ENCODE data around the gene TMEM232.

Gene TMEM232

DNA sequence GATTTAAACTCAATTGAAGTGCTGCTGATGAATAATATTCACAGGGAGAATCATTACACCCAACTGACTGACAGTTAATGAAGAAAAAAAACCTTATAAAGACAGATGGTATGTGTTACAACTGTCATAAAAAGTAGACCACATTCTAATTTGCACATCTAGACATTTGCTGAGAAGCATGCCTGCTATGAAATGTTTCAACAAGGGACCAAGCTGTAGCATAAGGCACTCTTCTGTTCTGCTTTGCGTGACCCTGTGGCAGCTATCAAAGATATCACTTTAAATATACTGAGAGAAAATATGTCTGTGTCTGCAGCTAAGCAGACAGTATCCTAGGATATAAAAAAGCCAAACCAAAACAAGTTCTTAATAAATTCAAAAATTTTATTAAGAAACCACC lies 153.7 kb downstream of the TMEM232 start:
- Mint-ChIP-seq H3K27me3 (ENCODE audit: low read depth) (no peaks in the 10 kb centered on the region), H3K9me3 (peaks cover 9% of the 10 kb centered on the region), H3K4me3 (no peak overlapping the region), H3K27ac (no peak overlapping the region), H3K4me1 (no peaks in the 10 kb centered on the region), H3K36me3 (ENCODE audit: low read depth) (peaks cover 5% of the 10 kb centered on the region)
- TF ChIP-seq, protein P1, sequence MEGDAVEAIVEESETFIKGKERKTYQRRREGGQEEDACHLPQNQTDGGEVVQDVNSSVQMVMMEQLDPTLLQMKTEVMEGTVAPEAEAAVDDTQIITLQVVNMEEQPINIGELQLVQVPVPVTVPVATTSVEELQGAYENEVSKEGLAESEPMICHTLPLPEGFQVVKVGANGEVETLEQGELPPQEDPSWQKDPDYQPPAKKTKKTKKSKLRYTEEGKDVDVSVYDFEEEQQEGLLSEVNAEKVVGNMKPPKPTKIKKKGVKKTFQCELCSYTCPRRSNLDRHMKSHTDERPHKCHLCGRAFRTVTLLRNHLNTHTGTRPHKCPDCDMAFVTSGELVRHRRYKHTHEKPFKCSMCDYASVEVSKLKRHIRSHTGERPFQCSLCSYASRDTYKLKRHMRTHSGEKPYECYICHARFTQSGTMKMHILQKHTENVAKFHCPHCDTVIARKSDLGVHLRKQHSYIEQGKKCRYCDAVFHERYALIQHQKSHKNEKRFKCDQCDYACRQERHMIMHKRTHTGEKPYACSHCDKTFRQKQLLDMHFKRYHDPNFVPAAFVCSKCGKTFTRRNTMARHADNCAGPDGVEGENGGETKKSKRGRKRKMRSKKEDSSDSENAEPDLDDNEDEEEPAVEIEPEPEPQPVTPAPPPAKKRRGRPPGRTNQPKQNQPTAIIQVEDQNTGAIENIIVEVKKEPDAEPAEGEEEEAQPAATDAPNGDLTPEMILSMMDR (IDR thresholded peaks at IDR 0.05; ENCODE audit: unreplicated experiment in 3 of 3): no peak

DNA sequence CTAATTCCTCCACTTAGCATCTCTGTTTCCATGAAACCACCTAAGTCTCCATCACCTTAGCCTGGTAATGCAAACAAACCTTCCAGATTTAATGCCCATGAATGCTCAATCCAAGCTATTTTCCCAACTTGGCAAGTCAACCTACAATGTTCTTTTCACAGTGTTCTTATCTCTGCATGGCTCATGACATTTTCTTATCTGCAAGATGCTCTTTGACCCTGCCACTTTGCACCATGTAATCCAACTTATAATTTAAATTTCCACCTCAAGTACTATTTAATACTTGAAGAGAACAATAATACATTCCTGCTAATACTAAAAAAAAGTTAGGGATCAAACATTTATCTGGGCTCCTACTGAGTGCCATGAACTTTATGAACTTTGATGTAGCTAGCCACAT lies 164.3 kb downstream of the TMEM232 start:
- H3K36me3 Mint-ChIP-seq (ENCODE audit: low read depth): no peaks in the 10 kb centered on the region

DNA sequence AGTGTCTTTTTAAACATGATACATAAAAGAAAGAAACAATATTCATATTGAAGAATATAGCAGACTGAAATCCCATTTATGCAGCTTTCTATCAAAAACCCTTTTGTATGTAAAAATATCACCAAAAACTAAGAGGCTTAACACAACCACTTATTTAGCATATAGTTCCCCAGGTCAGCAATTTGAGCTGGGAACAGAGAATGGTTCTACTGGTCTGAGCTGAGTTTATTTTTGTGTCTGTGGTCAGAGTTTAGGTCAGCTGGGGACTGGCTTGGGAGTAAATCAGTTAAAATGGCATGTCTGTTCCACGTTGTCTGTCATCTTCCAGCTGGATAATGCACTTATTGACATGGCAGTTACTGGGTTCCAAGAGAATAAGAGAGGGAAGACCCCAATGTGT lies 165.0 kb downstream of the TMEM232 start:
- Mint-ChIP-seq H3K27me3 (ENCODE audit: low read depth) (no peaks in the 10 kb centered on the region), H3K27ac (no peak overlapping the region), H3K4me1 (no peaks in the 10 kb centered on the region), H3K4me3 (no peak overlapping the region), H3K9me3 (no peaks in the 10 kb centered on the region), H3K36me3 (ENCODE audit: low read depth) (no peaks in the 10 kb centered on the region)
- TF ChIP-seq, protein P1 (IDR thresholded peaks at IDR 0.05; ENCODE audit: unreplicated experiment in 3 of 3): no peak

More for the DNA sequence above, 164.3 kb downstream of the TMEM232 start:
- H3K27ac Mint-ChIP-seq: no peak overlapping the region
- TF ChIP-seq, protein P1 (IDR thresholded peaks at IDR 0.05; ENCODE audit: unreplicated experiment in 3 of 3): no peak
- H3K4me1 Mint-ChIP-seq: no peaks in the 10 kb centered on the region
- no peaks in the 10 kb centered on the region for H3K27me3 Mint-ChIP-seq (ENCODE audit: low read depth)
- H3K9me3 Mint-ChIP-seq: no peaks in the 10 kb centered on the region
- H3K4me3 Mint-ChIP-seq: no peak overlapping the region

DNA sequence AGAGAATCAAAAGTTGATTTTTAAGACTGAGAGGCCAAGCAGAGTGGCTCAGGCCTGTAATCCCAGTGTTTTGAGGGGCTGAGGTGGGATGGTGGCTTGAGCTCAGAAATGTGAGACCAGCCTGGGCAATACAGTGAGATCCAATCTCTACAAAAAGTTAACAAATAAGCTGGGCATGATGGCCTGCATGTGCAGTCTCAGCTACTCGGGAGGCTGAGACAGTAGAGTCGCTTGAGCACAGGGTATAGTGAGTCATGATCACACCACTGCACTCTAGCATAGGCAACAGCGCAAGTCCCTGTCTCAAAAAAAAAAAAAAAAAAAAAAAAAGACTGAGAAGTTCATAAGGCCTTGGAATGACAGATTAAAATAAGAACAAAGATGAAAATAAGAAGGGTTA lies 177.2 kb downstream of the TMEM232 start:
- H3K4me1 Mint-ChIP-seq: no peaks in the 10 kb centered on the region

DNA sequence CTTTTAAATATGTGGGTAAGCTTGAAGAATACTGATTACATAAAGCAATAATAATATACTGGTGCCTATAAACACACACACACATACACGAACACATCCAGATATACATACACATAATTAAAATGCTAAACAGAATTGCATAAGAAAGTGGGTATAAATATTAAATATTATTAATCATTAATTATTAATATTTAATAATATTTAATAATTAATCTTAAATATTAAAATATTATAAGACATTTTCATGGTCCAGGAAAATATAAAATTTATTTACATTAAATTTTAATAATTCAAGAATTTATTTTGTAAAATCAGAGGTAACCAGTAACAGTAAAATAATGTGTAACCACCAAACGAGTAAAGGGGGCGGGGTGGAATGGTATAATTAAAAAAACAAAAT lies 178.3 kb downstream of the TMEM232 start:
- Mint-ChIP-seq H3K4me1 (no peaks in the 10 kb centered on the region), H3K27me3 (ENCODE audit: low read depth) (no peaks in the 10 kb centered on the region), H3K9me3 (peaks cover 2% of the 10 kb centered on the region), H3K4me3 (no peak overlapping the region), H3K36me3 (ENCODE audit: low read depth) (no peaks in the 10 kb centered on the region), H3K27ac (no peak overlapping the region)
- TF ChIP-seq, protein P1 (IDR thresholded peaks at IDR 0.05; ENCODE audit: unreplicated experiment in 3 of 3): no peak

More for the DNA sequence above, 177.2 kb downstream of the TMEM232 start:
- no peak overlapping the region for H3K4me3 Mint-ChIP-seq
- TF ChIP-seq, protein P1 (IDR thresholded peaks at IDR 0.05; ENCODE audit: unreplicated experiment in 3 of 3): no peak
- H3K9me3 Mint-ChIP-seq: peaks cover 8% of the 10 kb centered on the region
- H3K27me3 Mint-ChIP-seq (ENCODE audit: low read depth): no peaks in the 10 kb centered on the region
- no peaks in the 10 kb centered on the region for H3K36me3 Mint-ChIP-seq (ENCODE audit: low read depth)
- no peak overlapping the region for H3K27ac Mint-ChIP-seq

DNA sequence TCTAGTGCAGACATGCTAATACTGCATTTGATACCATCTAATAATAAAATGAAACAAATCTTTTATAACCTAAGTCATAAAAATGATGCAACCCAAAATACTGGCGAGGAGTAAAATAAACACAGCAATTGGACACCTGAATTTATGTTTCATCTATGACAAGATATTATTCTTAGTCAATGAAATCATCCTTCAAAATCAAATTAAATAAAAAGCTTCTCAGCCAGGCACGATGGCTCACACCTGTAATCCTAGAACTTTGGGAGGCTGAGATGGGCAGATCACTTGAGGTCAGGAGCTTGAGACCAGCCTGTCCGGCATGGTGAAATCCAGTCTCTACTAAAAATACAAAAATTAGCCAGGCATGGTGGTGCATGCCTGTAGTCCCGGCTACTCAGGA lies 179.0 kb downstream of the TMEM232 start:
- Mint-ChIP-seq H3K9me3 (peaks cover 2% of the 10 kb centered on the region), H3K4me1 (no peaks in the 10 kb centered on the region), H3K27me3 (ENCODE audit: low read depth) (no peaks in the 10 kb centered on the region), H3K4me3 (no peak overlapping the region), H3K36me3 (ENCODE audit: low read depth) (no peaks in the 10 kb centered on the region), H3K27ac (no peak overlapping the region)
- TF ChIP-seq, protein P1 (IDR thresholded peaks at IDR 0.05; ENCODE audit: unreplicated experiment in 3 of 3): no peak

Measured in nephron (organoid).